Cerebellar nuclear complex (tissue), 1 donor: ENCODE measurements around the gene PCDHGA1.
A peak's percentile ranks its signal among the peaks of the same experiment; 100 is the strongest.

Experiments
- DNase-seq, 2 experiments: peaks; one replicate each; lab custom pipeline; 2025; lab: John Stamatoyannopoulos, UW

Gene PCDHGA1

GRCh38 chr5:141529873-141530272 is 199.6 kb downstream of the PCDHGA1 start:
- DNase-seq: no peak

- DNase-seq: no peak
Observed at GRCh38 chr5:141532726-141533125, 202.4 kb downstream of the PCDHGA1 start.

- DNase-seq: no peak
Observed at GRCh38 chr5:141533897-141534296, 203.6 kb downstream of the PCDHGA1 start.

GRCh38 chr5:141534492-141535213 is 204.3 kb downstream of the PCDHGA1 start:
- no peak for DNase-seq

- DNase-seq: no peak
Observed at GRCh38 chr5:141543053-141543452, 212.7 kb downstream of the PCDHGA1 start.

- no peak for DNase-seq
Observed at GRCh38 chr5:141547488-141547887, 217.2 kb downstream of the PCDHGA1 start.

GRCh38 chr5:141547921-141548320 is 217.6 kb downstream of the PCDHGA1 start:
- DNase-seq: no peak

GRCh38 chr5:141557681-141558136 is 227.4 kb downstream of the PCDHGA1 start:
- DNase-seq: peak; percentile 55 to 88

- DNase-seq: no peak
Observed at GRCh38 chr5:141558150-141558549, 227.8 kb downstream of the PCDHGA1 start.

- DNase-seq: no peak
Observed at GRCh38 chr5:141559461-141559860, 229.1 kb downstream of the PCDHGA1 start.

GRCh38 chr5:141560151-141560550 is 229.8 kb downstream of the PCDHGA1 start:
- DNase-seq: peak in 1 of 2 experiments; percentile 62

- peak; percentile 65 to 85 for DNase-seq
Observed at GRCh38 chr5:141560725-141561483, 230.6 kb downstream of the PCDHGA1 start.
